HG03469 (cell line): ENCODE data around the gene PRKN.
"Not testable (repeated sequence)": the region's sequence is repeated elsewhere in the genome, so short reads cannot be mapped to it uniquely, and the experiment has no call there.

ENCODE experiments used
- ATAC-seq: cut with Tn5 transposase; IDR thresholded peaks from one replicate; pipeline ENCODE4 v1.9.1; 2021; ENCODE audit warnings: mild to moderate bottlenecking, moderate library complexity, moderate number of reproducible peaks; ENCODE audit not compliant: unreplicated experiment

PRKN gene

GRCh38 chr6:161542346-161542980, 1185.1 kb downstream of the PRKN start:
- no peak for ATAC-seq

DNA sequence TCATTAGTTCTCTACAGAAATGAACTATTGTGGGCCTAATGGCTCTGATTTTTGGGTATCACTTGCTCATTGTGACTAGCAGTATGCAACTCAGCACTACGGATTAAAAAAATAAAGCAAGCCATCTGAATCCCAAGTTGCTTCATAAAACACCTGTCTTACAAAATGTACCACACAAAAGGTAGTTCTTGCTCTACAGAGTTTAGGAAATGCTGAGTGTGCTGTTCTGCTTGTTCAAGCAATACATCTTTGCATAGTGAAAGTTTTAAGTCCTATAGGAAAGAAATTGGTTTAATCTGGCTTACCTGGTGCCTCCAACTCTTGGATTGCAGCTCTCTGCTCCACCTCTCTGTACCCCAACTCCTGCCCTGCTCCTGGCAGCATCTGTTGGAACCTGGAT, 1187.0 kb downstream of the PRKN start:
- ATAC-seq: no peak

DNA sequence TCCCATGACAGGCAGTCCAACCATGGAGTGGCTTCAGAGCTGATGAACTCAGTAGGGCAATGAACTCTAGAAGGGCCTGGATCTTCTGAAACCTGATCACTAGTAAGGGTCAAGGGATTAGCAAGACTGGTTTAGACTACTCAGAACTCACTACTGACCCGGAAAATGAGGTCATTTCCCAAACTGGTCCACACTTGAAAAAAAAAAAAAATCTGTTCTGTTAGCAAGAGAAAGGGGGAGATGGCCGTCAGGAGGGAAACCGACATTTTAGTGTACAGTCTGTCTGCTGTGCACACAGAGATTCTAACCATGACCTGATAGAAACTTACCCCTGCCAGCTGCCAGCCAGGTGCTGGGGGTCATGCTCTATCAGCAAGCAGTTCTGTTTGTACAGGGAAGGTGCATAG, 1191.3 kb downstream of the PRKN start:
- no peak for ATAC-seq

- ATAC-seq: no peak
These were observed 1193.2 kb downstream of the PRKN start for GRCh38 chr6:161534264-161534873.

- no peak for ATAC-seq
These were observed 1194.3 kb downstream of the PRKN start for GRCh38 chr6:161533266-161533665.

DNA sequence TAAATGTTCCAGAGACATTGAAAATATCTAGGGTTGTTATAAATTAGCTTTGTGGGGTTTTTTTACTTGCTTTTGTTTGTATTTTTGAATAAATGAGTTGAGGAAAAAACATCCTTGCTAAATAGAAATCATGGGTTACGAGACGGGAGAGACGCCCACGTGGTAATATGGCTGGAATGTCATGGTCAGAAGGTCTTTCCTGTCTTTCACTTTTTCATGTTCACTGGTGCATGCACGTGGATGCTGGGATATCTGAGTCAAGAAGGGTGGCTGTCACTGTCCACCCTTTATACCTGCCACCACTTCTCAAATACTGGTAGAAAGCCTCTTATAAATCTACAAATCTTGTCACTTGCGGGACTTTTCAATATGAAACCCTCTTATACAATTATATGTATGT, 1195.0 kb downstream of the PRKN start:
- ATAC-seq: no peak

DNA sequence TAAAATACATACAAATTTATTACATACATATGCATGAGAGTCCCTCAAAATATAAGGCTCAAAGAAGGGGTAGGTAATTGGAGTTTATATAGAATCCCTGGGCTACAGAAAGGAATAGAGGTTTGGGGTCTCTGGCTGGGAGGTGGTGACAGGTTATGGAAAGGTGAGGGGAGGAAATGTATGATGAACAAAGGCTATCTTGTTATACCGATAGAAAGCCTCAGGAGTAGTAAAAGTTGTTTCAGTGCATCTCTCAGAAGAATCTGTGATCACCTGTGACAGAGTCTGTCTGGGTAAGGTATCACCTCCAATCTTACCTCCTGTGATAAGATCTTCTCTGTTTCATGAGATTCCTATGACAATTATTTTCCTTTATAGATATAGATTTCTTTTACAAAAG, 1200.8 kb downstream of the PRKN start:
- no peak for ATAC-seq

DNA sequence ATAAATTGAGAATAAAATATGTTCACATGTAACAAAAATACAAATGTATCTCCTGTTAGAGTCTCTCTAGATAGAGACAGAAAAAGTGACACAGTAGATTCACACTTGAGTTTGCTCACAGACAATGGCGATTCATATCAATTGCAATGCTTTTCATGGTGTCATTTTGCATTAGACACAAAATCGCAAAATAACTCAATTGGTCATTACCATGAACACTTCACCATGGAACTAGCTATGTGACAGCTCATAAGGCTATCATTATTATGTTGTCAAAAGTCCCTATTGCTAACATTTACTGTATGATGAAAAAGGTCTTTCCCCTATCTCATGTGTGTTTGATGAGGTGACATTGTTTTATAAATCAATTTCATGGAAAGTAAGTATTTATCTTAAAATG, 1204.2 kb downstream of the PRKN start:
- ATAC-seq: no peak

GRCh38 chr6:161522276-161522675, 1205.3 kb downstream of the PRKN start:
- no peak for ATAC-seq

GRCh38 chr6:161511447-161512095, 1216.0 kb downstream of the PRKN start:
- no peak for ATAC-seq

GRCh38 chr6:161508341-161508740, 1219.2 kb downstream of the PRKN start:
- no peak for ATAC-seq

DNA sequence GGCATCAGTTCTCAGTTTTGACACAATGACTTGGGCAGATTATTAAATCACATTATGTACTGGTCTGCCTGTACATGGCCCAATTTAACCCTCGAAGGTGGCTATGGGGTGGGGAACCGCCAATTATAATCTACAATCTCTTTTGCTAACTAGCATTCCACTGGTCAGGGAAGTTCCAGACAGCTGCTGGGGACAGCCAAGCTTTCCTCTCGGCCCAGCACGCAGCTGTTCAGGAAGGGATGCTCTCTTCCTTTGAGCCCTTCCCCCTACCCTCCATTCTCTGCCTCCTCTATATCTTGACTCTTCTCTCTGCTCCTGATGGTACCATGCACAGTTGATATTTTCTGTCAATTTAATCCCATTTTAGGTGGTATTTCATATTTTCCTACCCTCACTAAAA, 1220.2 kb downstream of the PRKN start:
- no peak for ATAC-seq

GRCh38 chr6:161503570-161503969, 1224.0 kb downstream of the PRKN start:
- no peak for ATAC-seq

GRCh38 chr6:161498881-161499280, 1228.7 kb downstream of the PRKN start:
- no peak for ATAC-seq

- ATAC-seq: no peak
These were observed 1229.2 kb downstream of the PRKN start for GRCh38 chr6:161498359-161498758.

DNA sequence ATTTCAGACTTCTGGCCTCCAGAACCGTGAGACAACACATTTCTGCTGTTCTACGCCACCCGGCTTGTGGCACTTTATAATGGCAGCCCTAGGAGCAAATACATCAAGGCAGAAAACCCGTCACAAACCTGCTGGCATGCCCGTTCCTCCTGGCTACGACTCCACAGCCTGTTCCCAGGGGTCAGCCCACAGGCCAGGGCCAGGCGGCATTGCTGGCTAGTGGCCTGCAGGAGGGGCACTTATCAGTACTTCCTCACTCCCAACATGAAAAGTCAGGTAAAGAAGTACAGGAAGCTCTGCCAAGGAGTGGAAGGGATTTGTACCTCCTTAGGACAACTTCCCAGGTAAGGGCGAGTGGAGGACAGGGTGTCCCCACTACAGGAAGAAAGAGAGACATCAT, 1230.6 kb downstream of the PRKN start:
- no peak for ATAC-seq

DNA sequence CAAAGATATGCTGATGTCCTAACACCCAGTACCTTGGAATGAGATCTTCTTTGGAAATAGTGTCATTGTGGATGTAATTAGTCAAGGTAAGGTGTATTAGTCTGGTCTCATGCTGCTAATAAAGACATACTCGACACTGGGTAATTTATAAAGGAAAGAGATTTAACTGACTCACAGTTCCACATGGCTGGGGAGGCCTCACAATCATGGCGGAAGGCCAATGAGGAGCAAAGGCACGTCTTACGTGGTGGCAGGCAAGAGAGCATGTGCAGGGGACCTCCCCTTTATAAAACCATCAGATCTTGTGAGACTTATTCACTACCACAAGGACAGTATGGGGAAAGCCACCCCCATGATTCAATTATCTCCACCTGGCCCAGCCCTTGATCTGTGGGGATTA, 1231.3 kb downstream of the PRKN start:
- not testable (repeated sequence) for ATAC-seq

DNA sequence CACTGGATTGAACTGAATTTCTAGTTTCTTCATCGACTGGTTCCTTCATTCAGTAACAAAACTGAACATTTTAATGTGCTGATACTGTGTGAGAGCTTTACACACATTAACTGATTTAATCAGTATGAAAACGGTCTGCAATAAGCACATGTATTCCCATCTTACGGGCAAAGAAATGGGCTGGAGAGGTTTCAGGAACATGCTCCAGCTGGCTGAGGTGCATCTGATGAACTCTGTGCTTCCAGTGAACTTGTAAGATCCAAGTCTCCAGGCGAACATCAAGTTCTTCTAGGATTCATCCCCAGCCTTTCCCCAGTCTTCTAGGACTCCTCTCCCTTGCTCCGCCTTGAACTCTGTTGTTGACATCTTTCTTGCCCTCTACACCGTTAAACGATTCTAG, 1233.0 kb downstream of the PRKN start:
- no peak for ATAC-seq

GRCh38 chr6:161493576-161494118, 1233.9 kb downstream of the PRKN start:
- ATAC-seq: no peak

DNA sequence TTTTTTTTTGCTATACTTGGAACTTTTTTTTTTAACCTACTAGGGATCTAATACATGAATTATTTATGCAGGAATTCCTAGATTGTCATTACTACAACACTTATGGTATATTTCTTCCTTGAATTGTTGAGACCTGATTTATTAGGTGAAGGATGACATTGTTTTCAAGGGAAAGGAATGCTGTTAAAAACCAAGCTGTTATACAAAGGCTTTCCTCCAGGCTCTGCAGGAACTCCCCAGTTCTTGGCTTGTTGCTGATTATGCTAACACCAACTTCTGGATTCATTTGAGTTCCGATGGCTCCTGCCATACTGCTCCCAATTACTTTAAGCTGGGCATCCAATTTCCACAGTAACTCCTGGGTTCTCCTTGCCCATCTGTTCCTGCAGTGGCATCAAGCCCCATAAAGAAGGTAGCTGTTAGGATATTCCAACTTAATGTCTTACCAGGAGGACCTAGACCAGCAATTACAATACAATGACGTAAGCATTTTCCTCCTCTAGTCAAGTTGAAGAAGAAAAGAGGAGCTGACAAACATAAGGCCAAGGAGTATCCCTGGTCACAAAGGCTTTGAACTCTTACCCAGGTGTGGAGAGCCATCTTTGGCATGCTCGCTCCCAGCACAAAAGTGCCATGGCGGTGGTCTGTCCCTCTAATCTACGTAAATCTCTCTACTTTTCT, 1237.8 kb downstream of the PRKN start:
- ATAC-seq: no peak

DNA sequence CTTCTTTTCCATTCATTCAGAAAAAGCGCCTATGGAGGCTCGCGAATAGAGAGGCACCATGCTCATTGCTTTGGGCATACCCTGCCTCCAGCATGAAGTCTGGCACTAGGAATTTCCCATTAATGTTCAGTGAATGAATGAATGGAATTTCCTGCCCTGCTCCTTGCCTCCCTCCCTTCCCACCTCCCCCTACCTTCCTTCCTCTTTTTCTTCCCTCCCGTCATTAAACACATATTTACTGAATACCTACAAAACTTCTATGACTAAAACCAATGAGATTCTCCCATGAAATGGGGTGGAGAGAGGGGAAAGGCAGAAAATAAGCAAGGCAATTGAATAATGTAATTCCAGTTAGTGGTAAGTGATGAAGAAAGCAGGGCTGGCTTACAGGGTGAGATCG, 1239.9 kb downstream of the PRKN start:
- no peak for ATAC-seq

DNA sequence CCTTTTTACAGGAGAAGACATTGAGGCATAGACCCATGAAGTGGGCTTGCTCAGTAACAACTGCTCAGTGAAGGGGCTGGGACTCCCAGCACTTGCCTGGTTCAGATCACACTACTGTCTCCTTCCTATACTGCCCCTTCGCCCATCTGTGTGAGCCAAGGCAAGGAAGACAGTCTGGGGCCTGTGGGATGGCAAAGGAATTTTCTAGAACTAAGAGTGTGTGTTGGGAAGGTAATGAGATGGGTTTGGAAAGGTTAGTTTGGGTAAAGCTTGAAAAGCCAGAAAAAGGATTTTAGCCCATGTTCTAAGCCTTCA, 1240.4 kb downstream of the PRKN start:
- no peak for ATAC-seq
